Osteoblast (primary cell): ENCODE data around the gene DLG2. TPM values are rescaled to one million over a fixed set of nuclear protein-coding genes. Genes with fewer than 3 reads are reported as not detected.
A peak's percentile ranks its signal among the peaks of the same experiment; 100 is the strongest.

Experiments used
- DNase-seq: peaks from one replicate; pipeline ENCODE4 v3.0.0; 2011; ENCODE audit warnings: low spot score, mixed read lengths; ENCODE audit not compliant: insufficient read length; ENCODE audit errors: missing footprints
- H2AFZ ChIP-seq: 2 replicates; pipeline ENCODE4 v1.6.0; 2011; ENCODE audit warnings: mild to moderate bottlenecking, low read length
- H3K27ac ChIP-seq: 2 replicates; pipeline ENCODE4 v1.5.1; 2011; ENCODE audit warnings: mild to moderate bottlenecking, low read depth, low read length, moderate library complexity
- H3K27me3 ChIP-seq: 2 replicates; pipeline ENCODE4 v1.6.0; 2012; ENCODE audit warnings: mild to moderate bottlenecking, control low read depth, inconsistent platforms, low read length, moderate library complexity; ENCODE audit not compliant: insufficient read depth
- H3K36me3 ChIP-seq: 2 replicates; pipeline ENCODE4 v1.5.1; 2011; ENCODE audit warnings: mild to moderate bottlenecking, low read length, control low read depth, moderate library complexity; ENCODE audit not compliant: insufficient read depth
- H3K4me1 ChIP-seq: 2 replicates; pipeline ENCODE4 v1.5.1; 2011; ENCODE audit warnings: mild to moderate bottlenecking, low read length, control low read depth, moderate library complexity; ENCODE audit not compliant: insufficient read depth
- H3K4me2 ChIP-seq: 2 replicates; pipeline ENCODE4 v1.6.0; 2011; ENCODE audit warnings: mild to moderate bottlenecking, low read length; ENCODE audit not compliant: insufficient read depth
- H3K4me3 ChIP-seq: fragments of 200-600 bp; sonication (generic); 3 replicates; pipeline ENCODE4 v1.5.1; 2012; ENCODE audit warnings: mild to moderate bottlenecking, low read length, inconsistent platforms; ENCODE audit not compliant: insufficient read depth
- H3K79me2 ChIP-seq: 2 replicates; pipeline ENCODE4 v1.6.0; 2012; ENCODE audit warnings: mild to moderate bottlenecking, low read length, control low read depth, inconsistent platforms; ENCODE audit not compliant: insufficient read depth
- H3K9me3 ChIP-seq: 2 replicates; pipeline ENCODE4 v1.5.1; 2011; ENCODE audit warnings: low read depth, low read length, control low read depth
- H4K20me1 ChIP-seq: 2 replicates; pipeline ENCODE4 v1.6.0; 2012; ENCODE audit warnings: mild to moderate bottlenecking, low read length, control low read depth; ENCODE audit not compliant: insufficient read depth
- CTCF ChIP-seq: IDR thresholded peaks from 2 replicates; pipeline ENCODE4 v1.5.1; 2011; ENCODE audit warnings: mild to moderate bottlenecking, low read depth, low read length, moderate library complexity; ENCODE audit errors: extremely low read depth
- total RNA-seq: library from RNA; depleted of rRNA; stranded (reverse); fragments of >200 nt; gene quantifications from 2 replicates; pipeline ENCODE4 v1.2.3, GENCODE V29; 2012

The DLG2 gene
- total RNA-seq, 1 donor = 3.3 TPM

GRCh38 chr11:83656796-83657330 lies 1970.3 kb downstream of the DLG2 start:
- H3K4me3 ChIP-seq = no peak overlapping the region
- no peak for TF ChIP-seq CTCF

GRCh38 chr11:83655976-83656375 lies 1971.2 kb downstream of the DLG2 start:
- no peak overlapping the region for H3K4me2 ChIP-seq
- no peaks in the 10 kb centered on the region for H4K20me1 ChIP-seq
- no peak overlapping the region for H3K4me3 ChIP-seq
- H3K79me2 ChIP-seq = no peaks in the 10 kb centered on the region
- DNase-seq = peak; percentile 58
- H2AFZ ChIP-seq = no peak overlapping the region
- no peak for TF ChIP-seq CTCF
- no peaks in the 10 kb centered on the region for H3K4me1 ChIP-seq
- no peaks in the 10 kb centered on the region for H3K27me3 ChIP-seq
- H3K36me3 ChIP-seq = no peaks in the 10 kb centered on the region
- no peaks in the 10 kb centered on the region for H3K9me3 ChIP-seq
- no peak overlapping the region for H3K27ac ChIP-seq

More at GRCh38 chr11:83656796-83657330, 1970.3 kb downstream of the DLG2 start:
- no peak overlapping the region for H3K4me2 ChIP-seq
- no peaks in the 10 kb centered on the region for H3K27me3 ChIP-seq
- H3K36me3 ChIP-seq = no peaks in the 10 kb centered on the region
- H3K27ac ChIP-seq = no peak overlapping the region
- H3K4me1 ChIP-seq = no peaks in the 10 kb centered on the region
- H3K9me3 ChIP-seq = no peaks in the 10 kb centered on the region
- H2AFZ ChIP-seq = no peak overlapping the region
- no peaks in the 10 kb centered on the region for H4K20me1 ChIP-seq
- peak; percentile 46 for DNase-seq
- no peaks in the 10 kb centered on the region for H3K79me2 ChIP-seq

- TF ChIP-seq CTCF = no peak
- Histone ChIP-seq H3K79me2 (no peaks in the 10 kb centered on the region), H3K4me2 (no peak overlapping the region), H4K20me1 (no peaks in the 10 kb centered on the region), H3K4me1 (no peaks in the 10 kb centered on the region), H3K36me3 (no peaks in the 10 kb centered on the region), H3K27ac (no peak overlapping the region), H3K4me3 (no peak overlapping the region), H3K9me3 (no peaks in the 10 kb centered on the region), H3K27me3 (peaks cover 2% of the 10 kb centered on the region), H2AFZ (no peak overlapping the region)
- no peak for DNase-seq
Observed at GRCh38 chr11:83649528-83649855, 1977.7 kb downstream of the DLG2 start.

GRCh38 chr11:83648610-83649527 lies 1978.3 kb downstream of the DLG2 start:
- Histone ChIP-seq H3K4me3 (no peak overlapping the region), H3K9me3 (no peaks in the 10 kb centered on the region), H3K79me2 (no peaks in the 10 kb centered on the region), H3K27ac (no peak overlapping the region), H4K20me1 (no peaks in the 10 kb centered on the region), H2AFZ (no peak overlapping the region), H3K4me1 (no peaks in the 10 kb centered on the region), H3K36me3 (no peaks in the 10 kb centered on the region), H3K4me2 (no peak overlapping the region), H3K27me3 (peaks cover 2% of the 10 kb centered on the region)
- no peak for DNase-seq
- TF ChIP-seq CTCF = no peak
